Gastrocnemius medialis (tissue), 4 donors: Measurements from ENCODE around the gene CACNB4. TPM values are rescaled to one million over a fixed set of nuclear protein-coding genes. Genes with fewer than 3 reads are reported as not detected.
"Not testable (repeated sequence)": the region's sequence is repeated elsewhere in the genome, so short reads cannot be mapped to it uniquely, and the experiment has no call there.

Source experiments
- ATAC-seq, 2 donors: fragments of 150-250 bp; one replicate each; pipeline ENCODE4 v1.9.1; 2016
- DNase-seq, 2 donors: peaks; one replicate each; pipeline ENCODE4 v3.0.0-alpha.2; 2019
- H3K27ac ChIP-seq, 4 donors: fragments of 200-600 bp; sonication (generic); 1 replicate in 1 of 4; 2 replicates in 3 of 4; pipeline ENCODE4 v1.5.1; 2016 to 2018; ENCODE audit warnings: mild to moderate bottlenecking in 2 of 4, moderate library complexity in 1 of 4
- H3K27me3 ChIP-seq, 3 donors: fragments of 200-600 bp; sonication (generic) in 2 of 3; 1 replicate in 1 of 3; 2 replicates in 2 of 3; pipeline versions ENCODE4 v1.5.1 to v1.6.0; 2016 to 2019; ENCODE audit warnings: mild to moderate bottlenecking in 1 of 3, moderate library complexity in 1 of 3
- H3K36me3 ChIP-seq, 2 donors: fragments of 200-600 bp; sonication (generic) in 1 of 2; one replicate each; pipeline ENCODE4 v1.5.1; 2017 to 2018
- H3K4me1 ChIP-seq, 2 donors: fragments of 200-600 bp; sonication (generic) in 1 of 2; one replicate each; pipeline ENCODE4 v1.5.1; 2016 to 2017; ENCODE audit warnings: mild to moderate bottlenecking in 2 of 2
- H3K4me3 ChIP-seq, 4 donors: fragments of 200-600 bp; sonication (generic) in 3 of 4; 1 replicate in 1 of 4; 2 replicates in 3 of 4; pipeline ENCODE4 v1.5.1; 2016 to 2019; ENCODE audit warnings: mild to moderate bottlenecking in 2 of 4
- H3K9me3 ChIP-seq, 3 donors: fragments of 200-600 bp; sonication (generic) in 2 of 3; 1 replicate in 1 of 3; 2 replicates in 2 of 3; pipeline ENCODE4 v1.5.1; 2016 to 2019
- POLR2A ChIP-seq, 2 donors: fragments of 450-650 bp; IDR thresholded peaks; one replicate each; pipeline ENCODE4 v1.6.1; 2017; ENCODE audit warnings: antibody characterized with exemption in 2 of 2, mild to moderate bottlenecking in 2 of 2, moderate library complexity in 2 of 2
- in situ Hi-C, 4 donors: fragments of 200-750 bp; cut with MboI; loops; one replicate each; pipeline versions ENCODE4 v1.15.0 to v1.8.0; 2017; ENCODE audit warnings: low sequenced_read_pairs in 4 of 4
- intact Hi-C: fragments of 100-400 bp; cut with DNase I; formaldehyde crosslinking; loops from one replicate; pipeline ENCODE4 v1.15.1; 2023; ENCODE audit warnings: low total_unique reads
- total RNA-seq, 4 donors: library from RNA; depleted of rRNA; stranded (reverse); fragments of >200 nt; gene quantifications; one replicate each; pipeline versions ENCODE4 v1.1.0 to v1.2.3, GENCODE V29; 2016
- TF ChIP-seq, protein P1 (sequence below), 5 experiments: fragments of 450-650 bp in 3 of 5; fragments of 200-600 bp in 2 of 5; sonication (generic) in 2 of 5; IDR thresholded peaks in 4 of 5; conservative IDR thresholded peaks in 1 of 5; 1 replicate in 4 of 5; 2 replicates in 1 of 5; pipeline ENCODE4 v1.5.1; 2016 to 2019; ENCODE audit warnings: antibody characterized with exemption in 5 of 5, mild to moderate bottlenecking in 3 of 5, moderate library complexity in 3 of 5

Gene CACNB4
- total RNA-seq, 4 donors from 2014 or later = 0.04 to 0.56 (median 0.36) TPM

DNA sequence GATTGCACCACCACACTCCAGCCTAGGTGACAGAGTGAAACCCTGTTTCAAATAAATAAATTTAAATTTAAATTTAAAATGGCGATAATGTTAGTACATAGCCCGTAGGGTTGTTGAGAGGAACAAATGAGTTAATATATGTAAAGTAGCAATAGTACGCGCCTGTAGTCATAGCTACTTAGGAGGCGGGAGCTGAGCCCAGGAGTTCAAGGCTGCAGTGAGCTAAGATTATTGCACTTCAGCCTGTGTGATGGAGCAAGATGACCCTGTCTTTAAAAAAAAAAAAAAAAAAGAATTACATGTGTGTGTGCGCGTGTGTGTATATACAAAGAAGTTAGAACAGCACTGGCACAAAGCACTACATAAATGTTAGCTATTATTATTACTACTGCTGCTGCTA, 153.2 kb downstream of the CACNB4 start:
- Histone ChIP-seq H3K27me3 (no peaks in the 10 kb centered on the region), H3K9me3 (no peaks in the 10 kb centered on the region), H3K4me1 (peaks cover 4 to 17% of the 10 kb centered on the region in 2 donors), H3K4me3 (no peak overlapping the region), H3K27ac (no peak overlapping the region), H3K36me3 (no peaks in the 10 kb centered on the region)
- intact Hi-C loops (loop anchor here (5.0 kb wide), 1 partner anchor 38 kb away; no protein-coding TSS in a partner anchor), in situ Hi-C loops (no loop called here)
- TF ChIP-seq, protein P1, sequence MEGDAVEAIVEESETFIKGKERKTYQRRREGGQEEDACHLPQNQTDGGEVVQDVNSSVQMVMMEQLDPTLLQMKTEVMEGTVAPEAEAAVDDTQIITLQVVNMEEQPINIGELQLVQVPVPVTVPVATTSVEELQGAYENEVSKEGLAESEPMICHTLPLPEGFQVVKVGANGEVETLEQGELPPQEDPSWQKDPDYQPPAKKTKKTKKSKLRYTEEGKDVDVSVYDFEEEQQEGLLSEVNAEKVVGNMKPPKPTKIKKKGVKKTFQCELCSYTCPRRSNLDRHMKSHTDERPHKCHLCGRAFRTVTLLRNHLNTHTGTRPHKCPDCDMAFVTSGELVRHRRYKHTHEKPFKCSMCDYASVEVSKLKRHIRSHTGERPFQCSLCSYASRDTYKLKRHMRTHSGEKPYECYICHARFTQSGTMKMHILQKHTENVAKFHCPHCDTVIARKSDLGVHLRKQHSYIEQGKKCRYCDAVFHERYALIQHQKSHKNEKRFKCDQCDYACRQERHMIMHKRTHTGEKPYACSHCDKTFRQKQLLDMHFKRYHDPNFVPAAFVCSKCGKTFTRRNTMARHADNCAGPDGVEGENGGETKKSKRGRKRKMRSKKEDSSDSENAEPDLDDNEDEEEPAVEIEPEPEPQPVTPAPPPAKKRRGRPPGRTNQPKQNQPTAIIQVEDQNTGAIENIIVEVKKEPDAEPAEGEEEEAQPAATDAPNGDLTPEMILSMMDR (IDR thresholded peaks at IDR 0.05 in 4 of 5, conservative IDR thresholded peaks at IDR 0.05 in 1 of 5) = no peak
- no peak for TF ChIP-seq POLR2A (IDR thresholded peaks at IDR 0.05)
- ATAC-seq (no peak), DNase-seq (no peak)

DNA sequence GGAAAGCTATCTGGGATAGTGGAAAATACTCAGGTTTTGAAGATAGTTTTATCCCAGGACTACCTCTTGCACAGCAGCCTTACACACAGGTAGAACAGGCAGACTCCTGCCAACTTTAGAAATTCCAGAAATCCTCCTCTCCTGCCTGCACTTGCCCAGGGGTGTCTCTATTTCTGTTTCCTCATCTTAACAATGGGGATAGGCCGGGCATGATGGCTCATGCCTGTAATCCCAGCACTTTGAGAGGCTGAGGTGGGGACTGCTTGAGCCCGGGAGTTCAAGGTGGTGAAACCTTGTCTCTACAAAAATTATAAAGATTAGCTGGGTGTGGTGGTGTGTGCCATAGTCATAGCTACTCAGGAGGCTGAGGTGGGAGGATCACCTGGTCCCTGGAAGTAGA, 153.7 kb downstream of the CACNB4 start:
- TF ChIP-seq POLR2A (IDR thresholded peaks at IDR 0.05) = no peak
- TF ChIP-seq, protein P1 (IDR thresholded peaks at IDR 0.05 in 4 of 5, conservative IDR thresholded peaks at IDR 0.05 in 1 of 5) = no peak
- Histone ChIP-seq H3K4me3 (no peak overlapping the region), H3K36me3 (no peaks in the 10 kb centered on the region), H3K27ac (no peak overlapping the region), H3K27me3 (no peaks in the 10 kb centered on the region), H3K4me1 (peaks cover 4 to 17% of the 10 kb centered on the region in 2 donors), H3K9me3 (no peaks in the 10 kb centered on the region)
- no peak for DNase-seq
- in situ Hi-C loops (no loop called here), intact Hi-C loops (loop anchor here (5.0 kb wide), 1 partner anchor 38 kb away; no protein-coding TSS in a partner anchor)
- ATAC-seq = no peak

DNA sequence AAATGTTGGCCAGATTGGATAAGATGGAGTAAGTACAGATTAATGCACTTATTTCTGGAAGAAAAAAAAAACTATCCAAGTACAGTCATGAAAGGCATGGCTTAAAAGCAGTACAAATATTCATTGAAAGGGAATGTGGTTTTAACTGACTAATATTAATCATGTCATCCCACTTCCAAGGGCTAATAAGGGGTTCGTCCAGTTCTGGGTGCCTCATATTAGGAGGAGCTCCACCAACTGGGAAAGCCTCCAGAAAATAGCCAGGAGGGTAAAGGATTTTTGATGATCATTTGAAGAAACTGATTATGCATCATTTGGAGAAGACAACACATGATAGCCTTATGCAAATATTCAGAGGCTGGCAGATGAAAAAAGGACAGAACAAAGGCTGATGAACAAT, 155.4 kb downstream of the CACNB4 start:
- Histone ChIP-seq H3K36me3 (no peaks in the 10 kb centered on the region), H3K4me3 (no peak overlapping the region), H3K4me1 (peaks cover 4 to 17% of the 10 kb centered on the region in 2 donors), H3K9me3 (no peaks in the 10 kb centered on the region), H3K27ac (no peak overlapping the region), H3K27me3 (no peaks in the 10 kb centered on the region)
- ATAC-seq (no peak), DNase-seq (no peak)
- in situ Hi-C loops (no loop called here), intact Hi-C loops (no loop called here)
- no peak for TF ChIP-seq POLR2A (IDR thresholded peaks at IDR 0.05)
- TF ChIP-seq, protein P1 (IDR thresholded peaks at IDR 0.05 in 4 of 5, conservative IDR thresholded peaks at IDR 0.05 in 1 of 5) = no peak

DNA sequence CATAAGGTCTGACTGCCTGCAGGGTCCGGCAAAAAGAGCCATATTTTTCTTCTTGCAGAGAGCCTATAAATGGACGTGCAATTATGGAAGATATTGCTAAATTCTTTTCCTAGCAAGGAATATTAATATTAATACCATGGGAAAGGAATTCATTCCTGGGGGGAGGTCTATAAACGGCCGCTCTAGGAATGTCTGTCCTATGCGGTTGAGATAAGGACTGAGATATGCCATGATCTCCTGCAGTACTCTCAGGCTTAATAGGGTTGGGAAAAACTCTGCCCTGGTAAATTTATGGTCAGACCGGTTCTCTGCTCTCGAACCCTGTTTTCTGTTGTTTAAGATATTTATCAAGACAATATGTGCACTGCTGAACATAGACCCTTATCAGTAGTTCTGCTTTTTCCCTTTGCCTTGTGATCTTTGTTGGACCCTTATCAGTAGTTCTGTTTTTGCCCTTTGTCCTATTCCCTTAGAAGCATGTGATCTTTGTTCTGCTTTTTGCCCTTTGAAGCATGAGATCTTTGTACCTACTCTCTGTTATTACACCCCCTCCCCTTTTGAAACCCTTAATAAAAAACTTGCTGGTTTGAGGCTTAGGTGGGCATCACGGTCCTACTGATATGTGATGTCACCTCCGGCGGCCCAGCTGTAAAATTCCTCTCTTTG, 156.2 kb downstream of the CACNB4 start:
- in situ Hi-C loops = not testable (repeated sequence)

DNA sequence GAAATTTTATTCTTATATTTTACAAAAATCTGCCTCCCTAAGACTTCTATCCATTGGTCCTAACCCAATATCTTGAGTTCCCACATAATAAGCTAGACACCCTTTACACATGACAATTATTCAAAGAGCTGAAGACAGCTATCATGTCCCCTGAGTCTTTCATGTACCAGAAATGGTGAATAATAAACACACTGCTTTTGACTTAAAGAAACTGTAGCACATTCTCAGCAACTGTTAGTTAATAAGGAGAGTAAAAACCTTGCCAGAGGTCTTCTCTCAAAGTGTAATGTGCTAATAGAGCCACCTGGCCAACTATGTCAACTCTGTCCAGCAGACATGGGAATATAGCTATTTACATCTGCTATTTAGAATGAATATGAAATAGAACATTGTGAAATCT, 160.9 kb downstream of the CACNB4 start:
- TF ChIP-seq POLR2A (IDR thresholded peaks at IDR 0.05) = no peak
- TF ChIP-seq, protein P1 (IDR thresholded peaks at IDR 0.05 in 4 of 5, conservative IDR thresholded peaks at IDR 0.05 in 1 of 5) = no peak
- no peaks in the 10 kb centered on the region for H3K36me3 ChIP-seq
- H3K27me3 ChIP-seq = no peaks in the 10 kb centered on the region
- H3K27ac ChIP-seq = no peak overlapping the region
- in situ Hi-C loops = no loop called here
- no peak for ATAC-seq
- DNase-seq = no peak
- no peaks in the 10 kb centered on the region for H3K9me3 ChIP-seq
- H3K4me1 ChIP-seq = peaks cover 9 to 12% of the 10 kb centered on the region in 2 donors
- no peak overlapping the region for H3K4me3 ChIP-seq
- intact Hi-C loops = no loop called here

More for the DNA sequence above, 156.2 kb downstream of the CACNB4 start:
- peaks cover 5 to 10% of the 10 kb centered on the region in 2 donors for H3K4me1 ChIP-seq
- DNase-seq, ATAC-seq, intact Hi-C loops, H3K36me3 ChIP-seq, H3K9me3 ChIP-seq, H3K4me3 ChIP-seq, H3K27ac ChIP-seq, H3K27me3 ChIP-seq: not testable (repeated sequence)
